ENCODE measurements around the gene CNTNAP3B.
"Not testable (repeated sequence)": the region's sequence is repeated elsewhere in the genome, so short reads cannot be mapped to it uniquely, and the experiment has no call there.

DNA sequence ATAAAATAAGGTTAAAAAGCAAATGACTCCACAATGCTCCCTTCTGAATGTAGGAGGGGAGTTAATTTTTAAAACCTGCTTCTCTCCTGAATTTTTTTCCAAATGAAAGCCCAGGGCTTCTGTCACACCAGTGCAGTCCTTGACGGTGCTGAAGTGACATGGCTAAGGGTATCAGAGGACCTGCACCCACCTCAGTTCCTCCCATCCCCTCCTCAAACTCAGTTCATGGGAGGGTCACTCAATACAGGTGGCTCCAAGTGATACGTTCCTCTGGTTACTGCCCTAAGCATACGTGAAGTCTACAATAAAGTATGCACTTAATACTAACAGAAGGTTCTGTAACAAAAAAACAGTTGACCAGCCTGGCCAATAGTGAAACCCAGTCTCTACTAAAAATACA lies 193.5 kb downstream of the CNTNAP3B start:
- not testable (repeated sequence) for TF ChIP-seq CTCF, EZH2 (IDR thresholded peaks at IDR 0.05)
